Heart left ventricle (tissue), 16 donors: ENCODE measurements around the gene HNRNPL. TPM values are rescaled to one million over a fixed set of nuclear protein-coding genes. Genes with fewer than 3 reads are reported as not detected.

Experiments used
- ATAC-seq, 4 donors: fragments of 200-7000 bp; cut with Tn5 transposase; one replicate each; pipeline ENCODE4 v1.9.1; 2020 to 2022; ENCODE audit warnings: moderate library complexity in 4 of 4, mild to moderate bottlenecking in 3 of 4, moderate number of reproducible peaks in 1 of 4
- DNase-seq, 5 donors: peaks; one replicate each; pipeline ENCODE4 v3.0.0-alpha.2; 2020
- H3K27ac ChIP-seq, 12 donors: fragments of 200-600 bp; sonication (generic) in 4 of 12; one replicate each; pipeline versions ENCODE4 v1.5.0 to v1.8.0; 2016 to 2022; ENCODE audit warnings: mild to moderate bottlenecking in 2 of 12
- H3K27me3 ChIP-seq, 9 donors: fragments of 200-600 bp; sonication (generic) in 2 of 9; one replicate each; pipeline versions ENCODE4 v1.5.1 to v1.8.0; 2016 to 2022; ENCODE audit warnings: mild to moderate bottlenecking in 3 of 9
- H3K36me3 ChIP-seq, 9 donors: fragments of 200-600 bp; sonication (generic) in 2 of 9; one replicate each; pipeline versions ENCODE4 v1.5.0 to v1.8.0; 2018 to 2022; ENCODE audit warnings: mild to moderate bottlenecking in 2 of 9
- H3K4me1 ChIP-seq, 12 donors: fragments of 200-600 bp; sonication (generic) in 4 of 12; one replicate each; pipeline versions ENCODE4 v1.5.0 to v1.8.0; 2016 to 2022; ENCODE audit warnings: mild to moderate bottlenecking in 3 of 12
- H3K4me3 ChIP-seq, 12 donors: fragments of 200-600 bp; sonication (generic) in 4 of 12; one replicate each; pipeline versions ENCODE4 v1.5.0 to v1.8.0; 2017 to 2022; ENCODE audit warnings: mild to moderate bottlenecking in 9 of 12, moderate library complexity in 4 of 12
- H3K9me3 ChIP-seq, 12 donors: fragments of 200-600 bp; sonication (generic) in 4 of 12; one replicate each; pipeline versions ENCODE4 v1.5.0 to v1.8.0; 2016 to 2022; ENCODE audit warnings: mild to moderate bottlenecking in 1 of 12
- CTCF ChIP-seq, 12 donors: fragments of 200-600 bp; sonication (generic) in 4 of 12; IDR thresholded peaks; one replicate each; pipeline versions ENCODE4 v1.5.0 to v1.8.0; 2018 to 2022; ENCODE audit warnings: antibody characterized with exemption in 12 of 12, mild to moderate bottlenecking in 5 of 12
- POLR2A ChIP-seq, 2 donors: fragments of 450-650 bp; IDR thresholded peaks; one replicate each; pipeline ENCODE4 v1.6.1; 2017; ENCODE audit warnings: antibody characterized with exemption in 2 of 2, mild to moderate bottlenecking in 2 of 2, moderate library complexity in 2 of 2
- WGBS, 4 donors: extraction: QIAGEN DNeasy Blood & Tissue Kit in 2 of 4; methylation state at CpG; one replicate each; pipeline versions ENCODE4 v1.1.5 to v1.1.7; 2013 to 2018; 5-methylcytosine and 5-hydroxymethylcytosine counted together
- intact Hi-C, 10 donors: fragments of 100-400 bp; cut with DNase I; formaldehyde crosslinking; loops; one replicate each; pipeline versions ENCODE4 v1.11.1 to v1.14.2; 2022
- polyA plus RNA-seq, 2 donors: library from polyadenylated mRNA; stranded (reverse); fragments of 200-250 nt; gene quantifications; one replicate each; pipeline ENCODE4 v1.2.3, GENCODE V29; 2013
- total RNA-seq, 9 donors: library from RNA; depleted of rRNA in 2 of 9; stranded (reverse); fragments of >200 nt in 2 of 9; fragmentation: NEBNext Ultra II Directional in 3 of 9; extraction: Animal tissue kit (Norgen Biotek cat#: 25700) in 3 of 9; gene quantifications; one replicate each; pipeline versions ENCODE4 v1.1.0 to v1.2.4, GENCODE V29; 2016 to 2023
- donor health status: ischemic (EF 13 %, LVEDD 7.1; RV severe dilation, severe dysfunction).
- donor health status: healthy with polysubstance abuse.
- donor health status: DM: no; HTN: yes; CAD: no.
- donor health status: DM: no; HTN: no; CAD: no.
- donor health status: ischemic (EF 25% LVEDD 6.9; RV normal size, moderate dysfunction).
- donor health status: ischemic (EF 25% LVEDD 5.7; RV mildly dilated, moderate dysfunction).
- donor health status: healthy.
- donor health status: DM: yes; HTN: yes; CAD: no.
- donor health status: ischemic (EF 35%, LVEDD 5.7; RV mildly dilated, moderate dysfunction).
- donor health status: nonischemic (EF 11% LVEDD 7.7; RV severe dilation, severe dysfunction).
- donor health status: DM: yes; HTN: yes; CAD: no.
- donor health status: PGD.
- donor health status: ischemic (EF 29% LVEDD 5.4; RV normal size, mild dysfunction).
- donor health status: nonischemic (EF 23%, LVEDD 6.1; RV moderate dilation, normal function).

HNRNPL gene
- total and polyA plus RNA-seq, 11 donors = 93.6 to 256 (median 149) TPM

GRCh38 chr19:38893341-38893771 is 43.6 kb upstream of the HNRNPL start:
- intact Hi-C loops = loop anchor here in 1 of 10 donors (10.0 kb wide), 1 partner anchor 59 kb away; the partner anchor contains the start of gene ECH1
- TF ChIP-seq CTCF (IDR thresholded peaks at IDR 0.05) (no peak), POLR2A (IDR thresholded peaks at IDR 0.05) (no peak)
- no peaks in the 10 kb centered on the region for H3K9me3 ChIP-seq
- ATAC-seq = peak in 1 of 4 donors; percentile 12
- H3K36me3 ChIP-seq = peaks cover 0 to 48% (median 27%) of the 10 kb centered on the region in 9 donors
- no peak overlapping the region for H3K4me3 ChIP-seq
- H3K27me3 ChIP-seq = no peaks in the 10 kb centered on the region
- H3K27ac ChIP-seq = peak overlapping the region in 2 of 12 donors; percentile 25 to 41
- 56 to 82% (median 65%) methylated on average over 10 to 14 of the region's 14 CpGs for WGBS, 4 donors
- peaks cover 2 to 53% (median 10%) of the 10 kb centered on the region in 12 donors for H3K4me1 ChIP-seq
- DNase-seq = no peak

- H3K27me3 ChIP-seq = no peaks in the 10 kb centered on the region
- H3K4me1 ChIP-seq = peaks cover under 1 to 48% (median 6%) of the 10 kb centered on the region in 12 donors
- H3K9me3 ChIP-seq = no peaks in the 10 kb centered on the region
- TF ChIP-seq POLR2A (IDR thresholded peaks at IDR 0.05) = no peak
- TF ChIP-seq CTCF (IDR thresholded peaks at IDR 0.05) = no peak
- peak overlapping the region in 2 of 12 donors; percentile 25 to 41 for H3K27ac ChIP-seq
- no peak overlapping the region for H3K4me3 ChIP-seq
- peaks cover 0 to 53% (median 32%) of the 10 kb centered on the region in 9 donors for H3K36me3 ChIP-seq
- DNase-seq (no peak), ATAC-seq (no peak)
- WGBS, 4 donors = 78 to 85% (median 81%) methylated on average over 5 of the region's 5 CpGs
- intact Hi-C loops = loop anchor here in 1 of 10 donors (10.0 kb wide), 1 partner anchor 58 kb away; the partner anchor contains the start of gene ECH1
Measured at GRCh38 chr19:38892841-38893240, 43.1 kb upstream of the HNRNPL start.

GRCh38 chr19:38891771-38892170 is 42.0 kb upstream of the HNRNPL start:
- Histone ChIP-seq H3K27me3 (no peaks in the 10 kb centered on the region), H3K9me3 (no peaks in the 10 kb centered on the region), H3K4me3 (no peak overlapping the region), H3K36me3 (peaks cover 0 to 59% (median 39%) of the 10 kb centered on the region in 9 donors), H3K4me1 (peaks cover 0 to 37% (median 4%) of the 10 kb centered on the region in 12 donors), H3K27ac (peak overlapping the region in 2 of 12 donors; percentile 54 to 57)
- TF ChIP-seq CTCF (IDR thresholded peaks at IDR 0.05) (no peak), POLR2A (IDR thresholded peaks at IDR 0.05) (no peak)
- intact Hi-C loops = loop anchor here in 1 of 10 donors (10.0 kb wide), 1 partner anchor 57 kb away; the partner anchor contains the start of gene ECH1
- no peak for ATAC-seq
- no peak for DNase-seq
- 79 to 95% (median 91%) methylated on average over 5 to 6 of the region's 6 CpGs for WGBS, 4 donors

GRCh38 chr19:38890686-38891085 is 40.9 kb upstream of the HNRNPL start:
- no peak overlapping the region for H3K4me3 ChIP-seq
- TF ChIP-seq CTCF (IDR thresholded peaks at IDR 0.05) (no peak), POLR2A (IDR thresholded peaks at IDR 0.05) (no peak)
- intact Hi-C loops = loop anchor here in 1 of 10 donors (10.0 kb wide), 1 partner anchor 56 kb away; the partner anchor contains the start of gene ECH1
- peaks cover 0 to 36% (median 5%) of the 10 kb centered on the region in 12 donors for H3K4me1 ChIP-seq
- peaks cover 0 to 59% (median 39%) of the 10 kb centered on the region in 9 donors for H3K36me3 ChIP-seq
- H3K27ac ChIP-seq = peak overlapping the region in 7 of 12 donors; percentile 8 to 57 (median 26)
- H3K27me3 ChIP-seq = no peaks in the 10 kb centered on the region
- DNase-seq = peak in 1 of 5 donors; percentile 60
- H3K9me3 ChIP-seq = no peaks in the 10 kb centered on the region
- ATAC-seq = peak in 3 of 4 donors; percentile 37 to 72 (median 66)
